Activated CD4-positive, CD25-positive, alpha-beta regulatory T cell treated with anti-CD3 and anti-CD28 coated beads, Interleukin-2, amount 50 U/mL, for 24 hours (primary cell): Measurements from ENCODE around the gene RAVER2.
"Not testable (repeated sequence)": the region's sequence is repeated elsewhere in the genome, so short reads cannot be mapped to it uniquely, and the experiment has no call there.

Experiments
- ATAC-seq, 2 donors: fragments of 150-1000 bp; cut with Tn5 transposase; one replicate each; pipeline ENCODE4 v1.10.0; 2021; ENCODE audit warnings: mild to moderate bottlenecking in 1 of 2, moderate library complexity in 1 of 2

The RAVER2 gene, protein sequence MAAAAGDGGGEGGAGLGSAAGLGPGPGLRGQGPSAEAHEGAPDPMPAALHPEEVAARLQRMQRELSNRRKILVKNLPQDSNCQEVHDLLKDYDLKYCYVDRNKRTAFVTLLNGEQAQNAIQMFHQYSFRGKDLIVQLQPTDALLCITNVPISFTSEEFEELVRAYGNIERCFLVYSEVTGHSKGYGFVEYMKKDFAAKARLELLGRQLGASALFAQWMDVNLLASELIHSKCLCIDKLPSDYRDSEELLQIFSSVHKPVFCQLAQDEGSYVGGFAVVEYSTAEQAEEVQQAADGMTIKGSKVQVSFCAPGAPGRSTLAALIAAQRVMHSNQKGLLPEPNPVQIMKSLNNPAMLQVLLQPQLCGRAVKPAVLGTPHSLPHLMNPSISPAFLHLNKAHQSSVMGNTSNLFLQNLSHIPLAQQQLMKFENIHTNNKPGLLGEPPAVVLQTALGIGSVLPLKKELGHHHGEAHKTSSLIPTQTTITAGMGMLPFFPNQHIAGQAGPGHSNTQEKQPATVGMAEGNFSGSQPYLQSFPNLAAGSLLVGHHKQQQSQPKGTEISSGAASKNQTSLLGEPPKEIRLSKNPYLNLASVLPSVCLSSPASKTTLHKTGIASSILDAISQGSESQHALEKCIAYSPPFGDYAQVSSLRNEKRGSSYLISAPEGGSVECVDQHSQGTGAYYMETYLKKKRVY

DNA sequence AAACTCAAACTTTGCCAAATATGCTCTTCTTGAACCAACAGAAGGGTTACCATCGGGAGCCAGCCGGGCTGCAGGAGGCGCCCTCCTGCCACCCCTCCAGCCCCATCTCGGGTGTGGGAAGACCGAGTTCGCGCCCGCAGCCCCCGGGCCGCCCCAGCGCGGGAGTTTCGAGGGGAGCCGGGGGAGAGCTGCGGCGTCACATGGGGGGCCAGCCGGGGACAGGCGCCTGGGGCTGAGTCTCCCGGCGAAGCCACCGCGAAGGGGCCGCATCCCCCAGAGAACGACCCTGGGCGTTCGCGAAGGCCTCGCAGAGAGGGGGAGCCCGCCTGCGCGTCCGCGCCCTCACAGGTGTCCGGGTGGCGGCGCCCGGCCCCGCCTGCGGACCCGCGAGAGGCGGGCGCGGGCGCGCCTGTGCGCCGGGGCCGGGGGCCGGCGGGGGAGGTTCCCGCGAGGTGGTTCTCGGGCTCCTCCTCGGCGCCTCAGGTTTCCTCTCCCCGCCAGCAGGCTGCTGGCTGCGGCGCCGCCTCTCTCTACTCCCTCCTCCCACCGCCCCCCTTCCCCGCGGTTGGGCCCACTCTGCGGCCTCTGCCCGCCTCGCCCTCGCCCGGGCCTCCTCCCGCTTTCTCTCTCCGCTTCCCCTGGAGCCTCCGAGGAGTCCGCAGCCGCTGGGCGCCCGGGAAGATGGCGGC, at the start of gene RAVER2:
TSS of gene RAVER2 (plus strand) at position 584 of the 689 bp plus-strand sequence. CDS start at position 682, 98 bp downstream.
- peak; percentile 68 to 78 for ATAC-seq

DNA sequence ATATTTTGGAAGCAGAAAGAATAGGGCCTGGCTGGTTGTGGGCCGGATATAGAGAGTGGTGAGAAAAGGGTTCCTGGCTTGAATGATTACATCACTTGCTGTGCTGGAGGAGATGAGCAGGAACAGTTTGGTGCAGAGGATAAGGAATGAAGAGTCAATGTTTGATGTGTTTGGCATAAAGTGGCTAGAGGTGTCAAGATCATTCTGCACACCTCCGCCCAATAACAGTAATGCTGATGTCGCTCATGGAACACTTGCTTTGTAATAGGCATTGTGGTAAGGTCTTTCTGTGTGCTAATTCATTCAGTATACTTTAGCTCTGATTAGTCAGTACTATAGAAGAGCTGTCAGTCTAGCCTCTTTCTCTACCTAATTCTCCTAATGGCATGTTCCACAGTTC, 48.0 kb upstream of the RAVER2 start:
- no peak for ATAC-seq

DNA sequence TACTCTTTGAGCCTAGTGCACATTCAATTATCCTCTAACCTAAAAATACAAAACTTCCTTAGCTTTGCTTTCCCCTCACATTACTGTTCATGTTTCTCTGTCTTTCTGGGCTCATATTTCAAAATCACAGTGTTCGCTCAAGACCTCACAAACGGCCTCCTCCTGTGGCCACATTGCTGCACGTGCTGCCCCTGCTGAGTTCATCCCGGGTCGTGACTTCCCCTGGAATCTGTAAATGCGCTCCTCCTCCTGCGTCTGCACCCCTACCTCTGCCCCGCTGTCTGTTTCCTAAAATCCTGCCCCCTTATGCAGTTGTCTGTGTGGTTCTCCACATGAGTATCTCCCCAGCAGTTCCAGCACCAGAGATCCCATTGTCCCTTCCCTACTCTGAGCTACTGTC, 45.5 kb upstream of the RAVER2 start:
- ATAC-seq, result no peak

DNA sequence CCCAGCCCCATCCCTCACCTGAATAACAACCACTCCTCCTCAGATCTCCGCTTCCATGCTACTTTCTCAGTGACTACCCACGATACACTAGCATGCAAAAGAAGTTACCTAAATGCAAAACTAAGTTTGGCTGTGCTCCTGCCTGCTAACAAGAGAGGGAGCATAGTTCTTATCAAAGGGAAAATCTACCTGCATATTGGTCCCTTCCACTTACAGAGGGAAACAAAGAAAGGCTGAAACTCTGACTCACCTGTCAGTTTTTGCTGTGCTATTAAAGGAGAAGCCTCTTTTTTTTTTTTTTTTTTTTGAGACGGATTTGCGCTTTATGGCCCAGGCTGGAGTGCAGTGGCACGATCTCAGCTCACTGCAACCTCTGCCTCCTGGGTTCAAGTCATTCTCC, 43.8 kb upstream of the RAVER2 start:
- ATAC-seq, result no peak

DNA sequence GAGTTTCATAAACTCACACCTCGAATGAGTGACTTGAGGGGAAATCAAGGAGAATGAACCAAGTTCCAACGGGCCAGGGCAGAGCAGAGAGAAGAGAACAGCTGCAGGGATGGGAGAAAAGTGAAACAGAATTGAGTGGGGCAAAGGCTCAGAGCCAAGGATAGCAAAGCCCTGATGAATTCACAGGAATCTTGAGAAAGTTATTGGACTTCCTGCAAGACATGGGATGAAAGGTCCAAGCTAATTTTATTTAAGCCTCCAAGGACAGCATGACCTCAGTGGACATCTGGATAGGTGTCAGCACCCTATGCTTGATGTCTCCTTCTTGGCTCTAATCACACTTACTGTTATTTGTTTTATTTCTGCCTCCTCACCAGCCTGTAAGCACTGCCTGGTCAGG, 43.0 kb upstream of the RAVER2 start:
- ATAC-seq, result no peak

DNA sequence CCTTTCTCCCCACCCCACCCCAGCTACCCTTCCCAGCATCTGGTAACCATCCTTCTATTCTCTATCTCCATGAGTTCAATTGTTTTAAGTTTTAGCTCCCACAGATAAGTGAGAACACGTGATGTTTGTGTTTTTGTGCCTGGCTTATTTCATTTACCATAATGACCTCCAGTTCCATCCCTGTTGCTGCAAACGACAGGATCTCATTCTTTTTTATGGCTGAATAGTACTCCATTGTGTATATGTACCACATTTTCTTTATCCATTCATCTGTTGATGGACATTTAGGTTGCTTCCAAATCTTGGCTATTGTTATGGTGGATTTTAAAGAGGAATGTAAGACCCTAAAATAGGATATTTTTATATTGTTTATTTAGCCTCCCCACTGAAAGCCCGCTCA, 42.2 kb upstream of the RAVER2 start:
- ATAC-seq, result not testable (repeated sequence)

DNA sequence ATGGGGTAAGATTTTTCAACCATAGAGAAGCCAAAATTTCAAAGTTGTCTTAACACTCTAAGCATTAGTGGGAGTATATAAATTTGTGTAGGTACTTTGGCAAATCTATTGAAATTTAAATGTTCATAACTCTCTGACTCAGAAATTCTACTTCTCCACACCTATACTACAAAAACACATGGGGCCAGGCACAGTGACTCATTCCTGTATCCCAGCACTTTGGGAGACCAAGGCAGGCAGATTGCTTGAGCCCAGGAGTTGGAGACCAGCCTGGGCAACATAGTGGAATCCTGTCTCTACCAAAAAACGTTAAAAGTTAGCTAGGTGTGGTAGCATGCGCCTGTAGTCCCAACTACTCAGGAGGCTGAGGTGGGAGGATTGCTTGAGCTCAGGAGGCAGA, 41.3 kb upstream of the RAVER2 start:
- ATAC-seq, result no peak

DNA sequence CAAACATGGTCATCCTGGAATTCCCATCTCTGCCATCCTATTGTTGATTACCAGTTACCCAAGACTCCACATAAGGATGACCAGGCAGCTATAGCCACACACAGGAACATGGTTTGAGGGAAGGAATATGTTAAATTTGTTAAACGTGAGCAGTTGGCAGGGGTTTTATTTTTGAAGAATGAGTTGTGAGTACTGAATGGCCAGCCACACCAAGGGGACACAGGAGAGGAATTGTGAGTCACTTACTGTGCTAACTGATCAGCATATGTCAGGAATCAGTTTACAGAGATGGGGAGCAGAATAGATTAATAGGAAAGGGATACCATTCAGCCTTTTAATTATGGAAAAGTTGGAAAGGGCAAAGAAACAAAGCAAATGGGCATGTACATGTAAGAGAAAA, 39.3 kb upstream of the RAVER2 start:
- no peak for ATAC-seq

DNA sequence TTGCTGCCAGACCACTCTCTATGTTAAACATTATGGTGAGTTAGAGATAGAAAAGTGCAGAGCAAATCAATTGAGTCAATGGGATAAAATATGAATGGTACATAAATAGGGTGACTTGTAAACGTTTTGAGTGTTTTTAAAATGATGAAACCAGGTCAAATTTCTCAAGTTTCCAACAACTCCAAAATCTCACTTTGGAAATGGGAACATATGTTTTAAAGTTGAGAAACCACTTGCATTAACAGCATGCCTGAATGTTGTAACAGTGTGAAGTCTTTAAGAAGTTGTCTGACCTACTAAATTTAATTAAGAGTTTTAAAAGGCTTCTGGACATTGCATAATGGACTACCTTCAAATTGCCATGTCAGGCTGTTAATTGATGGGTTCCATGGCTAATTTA, 33.6 kb upstream of the RAVER2 start:
- no peak for ATAC-seq

DNA sequence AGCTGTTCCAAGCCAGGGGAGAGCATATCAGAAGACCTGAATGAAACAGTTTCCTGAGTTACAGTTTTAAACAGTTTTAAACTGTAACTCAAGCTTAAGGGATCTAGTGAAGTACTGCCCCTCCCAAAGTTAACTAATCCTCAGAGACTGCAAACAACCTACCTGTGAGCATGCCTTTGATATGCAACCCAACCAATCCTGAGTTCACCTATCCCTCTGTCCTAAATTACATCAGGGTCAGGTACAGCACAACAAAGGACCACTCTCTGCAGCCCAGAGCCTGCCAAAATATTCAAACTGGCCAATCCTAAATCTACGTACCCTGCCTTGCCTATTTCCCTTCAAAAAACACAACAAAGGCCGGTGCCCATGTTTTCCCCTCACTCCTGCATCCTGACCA, 32.8 kb upstream of the RAVER2 start:
- no peak for ATAC-seq

DNA sequence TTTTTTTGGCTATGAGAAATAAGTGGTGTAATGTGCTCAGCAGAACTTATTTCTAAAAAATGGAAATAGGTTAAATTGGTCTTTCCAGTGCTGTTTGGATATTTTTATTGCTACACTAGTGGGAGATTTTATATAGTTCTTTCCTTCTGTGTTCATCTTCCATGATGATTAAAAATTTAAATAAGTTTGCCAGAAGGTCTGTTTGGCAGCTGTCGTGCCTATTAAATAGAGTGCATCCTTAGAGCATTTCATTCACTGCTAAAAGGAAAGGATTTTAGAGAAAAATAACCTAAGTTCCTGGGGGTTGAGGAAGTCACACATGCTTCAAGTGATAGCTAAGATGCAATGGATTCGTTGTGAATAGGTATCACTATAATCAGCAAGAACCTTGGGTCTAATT, 29.7 kb upstream of the RAVER2 start:
- ATAC-seq, result no peak

DNA sequence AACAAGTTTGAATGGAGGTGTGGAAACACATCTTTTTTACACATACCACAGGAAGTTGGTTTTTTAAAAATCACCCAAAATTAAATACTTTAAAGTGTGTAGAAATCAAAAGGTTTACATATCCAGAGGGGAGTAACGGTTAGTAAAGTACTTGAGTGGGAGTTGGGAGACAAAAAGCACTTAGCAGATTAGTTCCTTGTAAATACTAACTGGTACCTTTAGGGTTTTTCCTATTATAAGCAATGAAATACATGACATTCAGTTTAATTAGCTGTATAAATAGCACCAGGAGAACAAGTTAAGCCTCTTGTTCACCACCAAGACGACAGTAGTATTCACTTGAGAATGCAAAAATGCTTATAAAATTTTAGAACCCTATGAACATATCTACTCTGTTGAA, 23.7 kb upstream of the RAVER2 start:
- ATAC-seq, result no peak

DNA sequence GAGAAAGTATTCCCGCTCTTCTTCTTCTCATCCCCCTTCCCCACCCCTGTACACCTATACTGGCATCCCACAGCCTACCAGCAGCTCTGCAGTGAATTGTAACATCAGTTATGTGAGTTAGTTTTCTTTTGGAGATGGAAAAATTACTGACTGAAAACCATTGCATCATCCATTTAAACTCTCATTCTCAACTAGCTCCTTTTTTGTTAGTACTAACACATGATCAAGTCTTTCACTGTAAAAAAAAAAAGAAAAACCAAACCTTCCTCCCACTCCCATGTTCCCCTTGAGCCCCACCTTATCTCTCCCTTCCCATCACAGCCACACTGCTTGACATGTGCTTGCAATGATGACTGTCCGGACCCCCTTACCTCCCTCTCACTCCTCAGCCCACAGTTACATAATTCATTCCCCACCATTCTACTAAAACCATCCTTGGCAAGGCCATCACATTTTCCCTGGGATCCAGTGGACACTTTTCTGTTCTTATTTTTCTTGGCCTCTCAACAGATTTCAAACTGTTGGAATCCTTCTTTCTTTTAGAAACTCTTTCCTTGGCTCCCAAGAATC, 23.2 kb upstream of the RAVER2 start:
- no peak for ATAC-seq

DNA sequence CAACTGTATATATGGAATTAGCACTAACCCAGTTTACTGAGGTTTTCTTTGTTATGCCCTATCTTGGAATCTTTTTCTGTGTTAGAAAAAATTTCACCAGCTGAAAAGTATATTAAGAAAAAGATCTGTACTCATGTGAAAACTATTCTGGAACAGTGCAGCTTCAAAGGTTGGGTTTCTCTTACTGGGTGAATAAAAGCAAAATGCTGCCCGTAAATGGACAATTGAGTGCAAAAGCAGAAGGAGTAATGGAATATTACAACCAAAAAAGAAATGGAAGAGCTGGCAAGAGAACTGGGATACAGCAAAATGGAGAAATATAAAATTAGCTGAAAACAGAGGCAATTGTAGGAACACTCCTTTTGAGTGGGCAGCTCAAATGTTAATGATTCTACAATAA, 17.0 kb upstream of the RAVER2 start:
- no peak for ATAC-seq

DNA sequence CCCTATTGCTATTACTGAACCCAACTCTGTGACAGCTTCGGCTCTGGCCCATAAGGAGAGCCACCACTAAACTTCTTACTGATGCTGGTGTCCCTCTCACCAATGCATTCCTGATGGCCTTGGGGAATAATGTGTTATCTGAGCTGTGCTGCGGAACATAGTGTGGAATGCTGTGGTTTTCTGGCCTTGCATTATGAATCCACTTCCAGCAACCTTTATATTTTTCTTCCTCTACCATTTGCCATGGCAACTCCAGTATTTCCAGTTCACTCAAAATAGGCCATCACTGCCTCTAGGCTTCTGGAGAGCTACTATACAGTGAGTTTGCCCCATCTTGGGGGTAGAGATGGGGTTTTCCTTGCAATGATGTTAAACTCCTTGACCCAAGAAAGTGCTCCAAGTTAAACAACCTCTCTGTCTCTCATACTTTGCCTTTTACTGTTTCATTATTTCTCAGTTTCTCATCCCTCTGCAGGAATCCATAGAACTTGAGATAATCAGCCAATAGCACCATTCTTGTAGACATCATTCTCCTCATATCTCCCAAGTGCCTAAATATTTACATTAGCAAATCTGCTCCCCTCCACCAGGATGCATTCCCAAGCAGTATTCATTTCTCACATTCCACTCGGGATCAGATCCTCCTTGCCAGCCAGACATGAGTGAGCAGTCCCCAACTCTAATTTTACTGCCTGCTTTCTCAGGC, 11.1 kb upstream of the RAVER2 start:
- no peak for ATAC-seq

DNA sequence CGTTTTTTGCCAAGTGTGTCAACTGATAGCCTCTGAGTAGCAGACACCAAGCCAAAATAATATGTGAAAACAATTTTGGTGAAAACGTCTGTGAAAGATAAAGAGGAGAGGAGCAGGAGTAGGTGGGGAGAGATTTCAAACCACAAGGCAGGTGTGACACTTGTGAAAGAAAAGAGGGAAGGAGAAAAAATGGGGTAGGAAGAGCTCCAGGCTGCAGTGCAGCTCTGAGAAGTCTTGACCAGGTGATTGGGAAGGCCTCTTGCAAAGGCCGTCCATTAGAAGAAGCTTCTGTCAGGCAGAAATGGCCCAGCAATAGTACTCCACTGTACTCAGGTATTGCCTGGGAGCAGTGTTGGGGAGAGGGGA, 10.6 kb upstream of the RAVER2 start:
- no peak for ATAC-seq

DNA sequence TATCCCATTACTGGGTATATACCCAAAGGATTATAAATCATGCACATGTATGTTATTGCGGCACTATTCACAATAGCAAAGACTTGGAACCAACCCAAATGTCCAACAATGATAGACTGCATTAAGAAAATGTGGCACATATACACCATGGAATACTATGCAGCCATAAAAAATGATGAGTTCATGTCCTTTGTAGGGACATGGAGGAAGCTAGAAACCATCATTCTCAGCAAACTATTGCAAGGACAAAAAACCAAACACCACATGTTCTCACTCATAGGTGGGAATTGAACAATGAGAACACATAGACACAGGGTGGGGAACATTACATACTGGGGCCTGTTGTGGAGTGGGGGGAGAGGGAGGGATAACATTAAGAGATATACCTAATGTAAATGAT, 4.2 kb upstream of the RAVER2 start:
- not testable (repeated sequence) for ATAC-seq

DNA sequence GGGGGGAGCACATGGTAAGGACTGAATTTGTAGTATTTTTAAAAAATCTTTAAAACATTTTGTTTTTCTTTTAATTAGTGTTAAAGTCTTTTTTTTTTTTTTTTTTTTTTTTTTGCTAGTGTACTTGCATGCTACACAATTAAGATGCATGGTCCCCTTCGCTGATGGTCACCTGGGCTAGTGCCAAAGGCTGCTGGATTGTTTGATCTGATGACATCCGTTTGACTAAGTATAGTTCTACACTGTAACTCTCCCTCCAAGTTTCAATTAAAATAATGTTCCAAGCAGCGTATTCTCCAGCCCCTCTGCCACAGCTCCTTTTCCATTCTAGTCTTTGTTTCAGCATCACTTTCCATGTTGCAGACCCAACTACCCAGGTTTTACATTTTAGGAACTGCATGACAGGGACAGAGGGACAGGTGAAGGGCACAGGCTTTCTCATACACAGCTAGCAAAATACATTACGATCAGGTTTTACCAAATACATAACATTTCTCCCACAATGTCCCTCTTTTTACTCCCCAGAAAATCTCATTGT, 852 bp upstream of the RAVER2 start:
- ATAC-seq, result no peak

DNA sequence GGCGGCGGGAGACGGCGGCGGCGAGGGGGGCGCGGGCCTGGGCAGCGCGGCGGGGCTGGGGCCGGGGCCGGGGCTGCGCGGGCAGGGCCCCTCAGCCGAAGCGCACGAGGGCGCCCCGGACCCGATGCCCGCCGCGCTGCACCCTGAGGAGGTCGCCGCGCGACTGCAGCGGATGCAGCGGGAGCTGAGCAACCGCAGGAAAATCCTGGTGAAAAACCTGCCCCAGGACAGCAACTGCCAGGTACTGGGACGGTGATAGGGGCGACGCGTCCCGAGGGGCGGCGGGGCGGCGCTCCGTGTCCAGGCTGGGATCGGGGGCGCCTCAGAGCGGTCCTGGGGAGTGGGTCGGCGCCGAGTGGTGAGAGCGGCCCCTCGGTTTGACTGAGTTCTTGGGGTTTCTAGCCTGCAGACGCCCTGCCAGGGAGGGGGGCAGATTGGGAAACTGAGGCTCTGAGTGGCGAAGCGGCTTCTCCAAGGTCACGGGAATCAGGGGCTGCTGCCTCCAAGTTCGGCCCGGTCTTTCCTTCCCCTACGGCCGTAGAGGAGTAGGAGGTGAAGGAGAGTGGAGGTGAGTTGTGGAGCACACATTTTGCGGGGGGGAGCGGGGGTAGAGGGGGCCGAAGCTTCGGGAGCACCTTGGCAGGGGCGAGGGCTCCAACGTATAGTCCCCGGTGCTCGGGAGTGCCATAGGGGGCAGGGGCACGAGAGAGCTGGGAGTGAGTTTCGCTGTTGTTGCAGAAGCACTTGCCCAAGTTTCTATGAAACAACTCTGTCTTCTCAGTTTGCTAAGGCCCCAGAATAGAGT, 508 bp downstream of the RAVER2 start:
- ATAC-seq, result peak; percentile 36 to 44

DNA sequence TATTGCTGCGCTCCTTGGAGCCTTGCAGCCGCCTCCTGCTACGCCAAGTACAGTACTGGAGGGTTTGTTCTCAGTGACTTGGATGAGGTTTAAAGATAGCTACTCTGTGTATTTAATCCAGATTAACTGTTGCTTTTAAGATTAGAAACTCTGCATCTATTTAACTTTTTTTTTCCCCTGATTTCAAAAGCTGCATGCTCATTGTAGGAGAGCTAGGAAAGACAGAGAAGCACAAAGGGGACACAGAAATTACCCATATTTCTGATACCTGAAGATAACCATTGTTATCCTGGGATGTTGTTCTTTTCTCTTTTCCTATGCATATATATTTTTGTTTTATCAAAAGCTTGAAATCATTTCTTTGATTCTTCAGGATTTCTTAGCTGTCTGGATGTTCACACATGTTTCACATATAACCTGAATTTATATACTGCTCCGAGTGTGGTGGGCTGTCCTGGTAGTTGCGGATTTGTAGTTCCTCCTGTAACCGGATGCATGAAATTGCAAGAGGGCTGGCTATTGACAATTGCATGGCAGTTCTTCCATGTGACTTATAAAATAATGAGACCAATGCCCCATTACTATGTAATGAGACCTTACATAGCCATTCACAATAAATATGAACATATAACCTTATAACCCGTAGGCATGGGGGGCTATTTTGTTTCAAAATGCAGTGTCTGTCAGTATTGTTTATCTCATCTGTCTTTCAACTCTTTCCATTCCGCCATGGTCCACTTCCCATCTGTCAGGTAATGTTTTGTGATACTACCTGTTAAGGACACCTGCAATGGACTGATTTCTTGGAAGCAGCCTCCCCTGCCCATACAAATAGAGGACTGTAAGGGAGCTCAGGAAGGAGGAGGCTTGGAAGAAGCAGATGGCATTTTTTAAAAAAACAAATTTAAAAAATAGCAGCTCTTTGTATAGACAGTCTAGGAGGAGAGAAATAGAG, 1.4 kb downstream of the RAVER2 start:
- ATAC-seq, result no peak
